Measurements from ENCODE around the gene COPS2. TPM values are rescaled to one million over a fixed set of nuclear protein-coding genes. Genes with fewer than 3 reads are reported as not detected.
"Not testable (repeated sequence)": the region's sequence is repeated elsewhere in the genome, so short reads cannot be mapped to it uniquely, and the experiment has no call there.

The COPS2 gene
- total RNA-seq, 1 donor from 2014 or later = 71.8 TPM

GRCh38 chr15:49182128-49182527 lies 26.7 kb upstream of the COPS2 start:
- Mint-ChIP-seq H3K27ac (ENCODE audit: unreplicated experiment) (no peak overlapping the region), H3K9me3 (ENCODE audit: unreplicated experiment) (no peaks in the 10 kb centered on the region)

GRCh38 chr15:49179433-49180190 lies 24.2 kb upstream of the COPS2 start:
- TF ChIP-seq CTCF (IDR thresholded peaks at IDR 0.05; ENCODE audit: unreplicated experiment) = no peak
- Mint-ChIP-seq H3K4me3 (ENCODE audit: unreplicated experiment) (no peak overlapping the region), H3K36me3 (ENCODE audit: low read depth, unreplicated experiment) (peaks cover 14% of the 10 kb centered on the region), H3K27ac (ENCODE audit: unreplicated experiment) (no peak overlapping the region), H3K27me3 (ENCODE audit: unreplicated experiment) (peaks cover 2% of the 10 kb centered on the region), H3K9me3 (ENCODE audit: unreplicated experiment) (peaks cover 7% of the 10 kb centered on the region), H3K4me1 (ENCODE audit: unreplicated experiment) (peaks cover 8% of the 10 kb centered on the region)
- DNase-seq (ENCODE audit: low spot score) = no peak

More at GRCh38 chr15:49182128-49182527, 26.7 kb upstream of the COPS2 start:
- Mint-ChIP-seq H3K27me3 (ENCODE audit: unreplicated experiment) (peaks cover 2% of the 10 kb centered on the region), H3K36me3 (ENCODE audit: low read depth, unreplicated experiment) (peaks cover 10% of the 10 kb centered on the region), H3K4me3 (ENCODE audit: unreplicated experiment) (peak overlapping the region; percentile 17), H3K4me1 (ENCODE audit: unreplicated experiment) (peaks cover 8% of the 10 kb centered on the region)
- no peak for TF ChIP-seq CTCF (IDR thresholded peaks at IDR 0.05; ENCODE audit: unreplicated experiment)
- DNase-seq (ENCODE audit: low spot score) = no peak

GRCh38 chr15:49178497-49178896 lies 23.1 kb upstream of the COPS2 start:
- Mint-ChIP-seq H3K27me3 (ENCODE audit: unreplicated experiment) (peaks cover 2% of the 10 kb centered on the region), H3K4me1 (ENCODE audit: unreplicated experiment) (peaks cover 8% of the 10 kb centered on the region), H3K36me3 (ENCODE audit: low read depth, unreplicated experiment) (peaks cover 15% of the 10 kb centered on the region), H3K27ac (ENCODE audit: unreplicated experiment) (no peak overlapping the region), H3K9me3 (ENCODE audit: unreplicated experiment) (peaks cover 7% of the 10 kb centered on the region), H3K4me3 (ENCODE audit: unreplicated experiment) (no peak overlapping the region)
- DNase-seq (ENCODE audit: low spot score) = no peak
- no peak for TF ChIP-seq CTCF (IDR thresholded peaks at IDR 0.05; ENCODE audit: unreplicated experiment)

- DNase-seq (ENCODE audit: low spot score); H3K9me3 Mint-ChIP-seq (ENCODE audit: unreplicated experiment); H3K27me3 Mint-ChIP-seq (ENCODE audit: unreplicated experiment); H3K4me3 Mint-ChIP-seq (ENCODE audit: unreplicated experiment); H3K4me1 Mint-ChIP-seq (ENCODE audit: unreplicated experiment); H3K27ac Mint-ChIP-seq (ENCODE audit: unreplicated experiment): not testable (repeated sequence)
- H3K36me3 Mint-ChIP-seq (ENCODE audit: low read depth, unreplicated experiment) = peaks cover 15% of the 10 kb centered on the region
Measured at GRCh38 chr15:49175582-49176397, 20.4 kb upstream of the COPS2 start.

GRCh38 chr15:49174902-49175301 lies 19.5 kb upstream of the COPS2 start:
- H3K36me3 Mint-ChIP-seq (ENCODE audit: low read depth, unreplicated experiment) = peaks cover 15% of the 10 kb centered on the region
- no peak for TF ChIP-seq CTCF (IDR thresholded peaks at IDR 0.05; ENCODE audit: unreplicated experiment)
- H3K27ac Mint-ChIP-seq (ENCODE audit: unreplicated experiment) = no peak overlapping the region
- H3K9me3 Mint-ChIP-seq (ENCODE audit: unreplicated experiment) = peaks cover 7% of the 10 kb centered on the region
- DNase-seq (ENCODE audit: low spot score) = no peak
- peaks cover 15% of the 10 kb centered on the region for H3K4me1 Mint-ChIP-seq (ENCODE audit: unreplicated experiment)
- peak overlapping the region; percentile 70 for H3K4me3 Mint-ChIP-seq (ENCODE audit: unreplicated experiment)
- H3K27me3 Mint-ChIP-seq (ENCODE audit: unreplicated experiment) = peaks cover 2% of the 10 kb centered on the region

Measured in endothelial cell (in vitro differentiated cells).